Mesendoderm (in vitro differentiated cells): Measurements from ENCODE around the gene CLCF1.

Experiments used
- DNase-seq: peaks from one replicate; pipeline ENCODE4 v3.0.0; 2013
- H2AK5ac ChIP-seq: 2 replicates; pipeline ENCODE4 v1.6.1; 2013; ENCODE audit warnings: low read length, inconsistent platforms
- H2BK120ac ChIP-seq: 2 replicates; pipeline ENCODE4 v1.6.1; 2013; ENCODE audit warnings: low read depth, mild to moderate bottlenecking, low read length, moderate library complexity, mixed read lengths
- H2BK15ac ChIP-seq: replicated peaks from 2 replicates; pipeline ENCODE4 v1.6.1; 2013; ENCODE audit warnings: low read depth, mild to moderate bottlenecking, moderate library complexity
- H2BK5ac ChIP-seq: 2 replicates; pipeline ENCODE4 v1.6.1; 2013; ENCODE audit warnings: low read length, inconsistent platforms
- H3K18ac ChIP-seq: 2 replicates; pipeline ENCODE4 v1.6.1; 2013; ENCODE audit warnings: mild to moderate bottlenecking, low read length, mixed read lengths
- H3K23ac ChIP-seq: one replicate; pipeline ENCODE4 v1.6.1; 2013; ENCODE audit warnings: low read length
- H3K27ac ChIP-seq: 2 replicates; pipeline ENCODE4 v1.5.1; 2013; ENCODE audit warnings: low read depth, mild to moderate bottlenecking, inconsistent platforms, low read length, moderate library complexity
- H3K27me3 ChIP-seq: 2 replicates; pipeline ENCODE4 v1.6.1; 2013; ENCODE audit warnings: low read length, control low read depth, mild to moderate bottlenecking, inconsistent platforms; ENCODE audit not compliant: insufficient read depth, poor library complexity
- H3K36me3 ChIP-seq: 2 replicates; pipeline ENCODE4 v1.6.1; 2013; ENCODE audit warnings: low read length, inconsistent platforms; ENCODE audit not compliant: control insufficient read depth, insufficient read depth
- H3K4ac ChIP-seq: one replicate; pipeline ENCODE4 v1.6.1; 2013; ENCODE audit warnings: low read depth, mild to moderate bottlenecking, low read length, moderate library complexity
- H3K4me1 ChIP-seq: 2 replicates; pipeline ENCODE4 v1.6.1; 2013; ENCODE audit warnings: low read depth, low read length, inconsistent platforms; ENCODE audit not compliant: control insufficient read depth
- H3K4me2 ChIP-seq: 2 replicates; pipeline ENCODE4 v1.6.1; 2013; ENCODE audit warnings: low read length
- H3K4me3 ChIP-seq: 2 replicates; pipeline ENCODE4 v1.5.1; 2013; ENCODE audit warnings: mild to moderate bottlenecking, low read length
- H3K56ac ChIP-seq: one replicate; pipeline ENCODE4 v1.6.1; 2013; ENCODE audit warnings: low read length
- H3K79me1 ChIP-seq: 2 replicates; pipeline ENCODE4 v1.6.1; 2013; ENCODE audit warnings: low read length, inconsistent platforms
- H3K79me2 ChIP-seq: 2 replicates; pipeline ENCODE4 v1.6.1; 2013; ENCODE audit warnings: mild to moderate bottlenecking, low read length; ENCODE audit not compliant: control insufficient read depth, insufficient read depth
- H3K9ac ChIP-seq: 2 replicates; pipeline ENCODE4 v1.6.1; 2013; ENCODE audit warnings: low read length, inconsistent platforms
- H4K5ac ChIP-seq: one replicate; pipeline ENCODE4 v1.6.1; 2013; ENCODE audit warnings: low read length
- H4K8ac ChIP-seq: one replicate; pipeline ENCODE4 v1.6.1; 2013; ENCODE audit warnings: low read depth, mild to moderate bottlenecking, control low read depth, low read length, moderate library complexity
- WGBS: extraction: QIAGEN DNeasy Blood & Tissue Kit; methylation state at CpG from one replicate; pipeline ENCODE4 v1.1.7; 2013; ENCODE audit warnings: low lambda C conversion rate, missing lambda C conversion rate; ENCODE audit not compliant: insufficient coverage; ENCODE audit errors: extremely low coverage; 5-methylcytosine and 5-hydroxymethylcytosine counted together

The CLCF1 gene

GRCh38 chr11:67413266-67413849 lies 40.0 kb upstream of the CLCF1 start:
- Histone ChIP-seq H3K36me3 (no peaks in the 10 kb centered on the region), H3K79me1 (no peaks in the 10 kb centered on the region), H4K5ac (no peak overlapping the region), H3K27me3 (no peaks in the 10 kb centered on the region), H2AK5ac (no peak overlapping the region), H3K18ac (no peak overlapping the region), H3K23ac (no peak overlapping the region), H2BK15ac (no peak overlapping the region), H3K27ac (no peak overlapping the region), H2BK5ac (no peak overlapping the region), H3K4ac (no peak overlapping the region), H3K4me2 (no peak overlapping the region), H3K79me2 (no peaks in the 10 kb centered on the region), H3K4me1 (no peaks in the 10 kb centered on the region), H3K9ac (no peak overlapping the region), H2BK120ac (no peak overlapping the region), H4K8ac (no peak overlapping the region), H3K4me3 (no peak overlapping the region), H3K56ac (no peak overlapping the region)
- no peak for DNase-seq
- WGBS: no CpG with 5 or more reads among the region's 2 CpGs

GRCh38 chr11:67412495-67413179 lies 39.2 kb upstream of the CLCF1 start:
- no peak overlapping the region for H2BK5ac ChIP-seq
- H2BK15ac ChIP-seq: no peak overlapping the region
- no peaks in the 10 kb centered on the region for H3K4me1 ChIP-seq
- no peak overlapping the region for H3K27ac ChIP-seq
- no peaks in the 10 kb centered on the region for H3K79me1 ChIP-seq
- no peaks in the 10 kb centered on the region for H3K27me3 ChIP-seq
- no peak overlapping the region for H2BK120ac ChIP-seq
- no CpG with 5 or more reads among the region's 9 CpGs for WGBS
- no peak overlapping the region for H3K18ac ChIP-seq
- H3K4me2 ChIP-seq: no peak overlapping the region
- H2AK5ac ChIP-seq: no peak overlapping the region
- H4K5ac ChIP-seq: no peak overlapping the region
- H3K36me3 ChIP-seq: no peaks in the 10 kb centered on the region
- no peak overlapping the region for H3K9ac ChIP-seq
- no peak overlapping the region for H3K56ac ChIP-seq
- no peaks in the 10 kb centered on the region for H3K79me2 ChIP-seq
- no peak overlapping the region for H4K8ac ChIP-seq
- DNase-seq: no peak
- H3K23ac ChIP-seq: no peak overlapping the region
- H3K4ac ChIP-seq: no peak overlapping the region
- no peak overlapping the region for H3K4me3 ChIP-seq

GRCh38 chr11:67411785-67412152 lies 38.4 kb upstream of the CLCF1 start:
- no peak overlapping the region for H2BK15ac ChIP-seq
- no peak overlapping the region for H2AK5ac ChIP-seq
- no peak overlapping the region for H3K9ac ChIP-seq
- no peaks in the 10 kb centered on the region for H3K79me2 ChIP-seq
- H3K79me1 ChIP-seq: no peaks in the 10 kb centered on the region
- H4K5ac ChIP-seq: no peak overlapping the region
- H3K4me3 ChIP-seq: no peak overlapping the region
- H4K8ac ChIP-seq: no peak overlapping the region
- no peak overlapping the region for H3K4me2 ChIP-seq
- no peak overlapping the region for H3K23ac ChIP-seq
- H3K4ac ChIP-seq: no peak overlapping the region
- no peak overlapping the region for H2BK120ac ChIP-seq
- no peak for DNase-seq
- no peak overlapping the region for H3K18ac ChIP-seq
- no peaks in the 10 kb centered on the region for H3K36me3 ChIP-seq
- H3K27me3 ChIP-seq: no peaks in the 10 kb centered on the region
- no peaks in the 10 kb centered on the region for H3K4me1 ChIP-seq
- peak overlapping the region; percentile 25 for H3K56ac ChIP-seq
- no peak overlapping the region for H2BK5ac ChIP-seq
- no peak overlapping the region for H3K27ac ChIP-seq
- no CpG with 5 or more reads among the region's 7 CpGs for WGBS

GRCh38 chr11:67410984-67411784 lies 37.8 kb upstream of the CLCF1 start:
- Histone ChIP-seq H3K23ac (no peak overlapping the region), H3K4ac (no peak overlapping the region), H2BK120ac (no peak overlapping the region), H3K27me3 (no peaks in the 10 kb centered on the region), H3K18ac (no peak overlapping the region), H3K4me3 (no peak overlapping the region), H4K8ac (no peak overlapping the region), H3K79me1 (no peaks in the 10 kb centered on the region), H2BK15ac (no peak overlapping the region), H3K27ac (no peak overlapping the region), H2BK5ac (no peak overlapping the region), H3K9ac (no peak overlapping the region), H3K56ac (no peak overlapping the region), H3K4me2 (no peak overlapping the region), H2AK5ac (no peak overlapping the region), H3K36me3 (no peaks in the 10 kb centered on the region), H3K4me1 (no peaks in the 10 kb centered on the region), H3K79me2 (no peaks in the 10 kb centered on the region), H4K5ac (no peak overlapping the region)
- no CpG with 5 or more reads among the region's 17 CpGs for WGBS
- no peak for DNase-seq

GRCh38 chr11:67410369-67410831 lies 37.0 kb upstream of the CLCF1 start:
- Histone ChIP-seq H3K4me3 (no peak overlapping the region), H2BK15ac (no peak overlapping the region), H3K4ac (no peak overlapping the region), H2AK5ac (no peak overlapping the region), H3K4me2 (no peak overlapping the region), H3K79me2 (no peaks in the 10 kb centered on the region), H3K4me1 (no peaks in the 10 kb centered on the region), H3K27me3 (no peaks in the 10 kb centered on the region), H2BK120ac (no peak overlapping the region), H3K27ac (no peak overlapping the region), H3K36me3 (no peaks in the 10 kb centered on the region), H4K5ac (no peak overlapping the region), H3K23ac (no peak overlapping the region), H3K18ac (no peak overlapping the region), H4K8ac (no peak overlapping the region), H3K56ac (no peak overlapping the region), H3K79me1 (no peaks in the 10 kb centered on the region), H3K9ac (no peak overlapping the region), H2BK5ac (no peak overlapping the region)
- no peak for DNase-seq
- WGBS: no CpG with 5 or more reads among the region's 15 CpGs
